Trophoblast cell (in vitro differentiated cells and primary cell): ENCODE results near the gene MFAP1.
"Not testable (repeated sequence)": the region's sequence is repeated elsewhere in the genome, so short reads cannot be mapped to it uniquely, and the experiment has no call there.

ENCODE experiments used
- DNase-seq, 2 donors: peaks; one replicate each; pipeline ENCODE4 v3.0.0-alpha.2; 2016
- H2AFZ ChIP-seq: 2 replicates; pipeline ENCODE4 v1.6.1; 2013; ENCODE audit warnings: low read length, moderate library complexity, mild to moderate bottlenecking; ENCODE audit not compliant: insufficient read depth, poor library complexity
- H2AK5ac ChIP-seq: 2 replicates; pipeline ENCODE4 v1.6.1; 2013; ENCODE audit warnings: mild to moderate bottlenecking, low read length
- H2BK120ac ChIP-seq: 2 replicates; pipeline ENCODE4 v1.6.1; 2013; ENCODE audit warnings: low read length, mild to moderate bottlenecking, moderate library complexity; ENCODE audit not compliant: insufficient read depth, poor library complexity
- H2BK12ac ChIP-seq: 2 replicates; pipeline ENCODE4 v1.6.1; 2013; ENCODE audit warnings: mild to moderate bottlenecking, low read length, moderate library complexity
- H2BK5ac ChIP-seq: 2 replicates; pipeline ENCODE4 v1.6.1; 2013; ENCODE audit warnings: low read length, low read depth, moderate library complexity, mild to moderate bottlenecking; ENCODE audit not compliant: poor library complexity
- H3K14ac ChIP-seq: 2 replicates; pipeline ENCODE4 v1.6.1; 2013; ENCODE audit warnings: mild to moderate bottlenecking, low read length
- H3K18ac ChIP-seq: 2 replicates; pipeline ENCODE4 v1.6.1; 2013; ENCODE audit warnings: mild to moderate bottlenecking, low read length
- H3K23ac ChIP-seq: 2 replicates; pipeline ENCODE4 v1.6.1; 2013; ENCODE audit warnings: low read length
- H3K27ac ChIP-seq: 2 replicates; pipeline ENCODE4 v1.5.1; 2013; ENCODE audit warnings: low read depth, mild to moderate bottlenecking, inconsistent platforms, low read length, moderate library complexity
- H3K27me3 ChIP-seq: 2 replicates; pipeline ENCODE4 v1.6.1; 2013; ENCODE audit warnings: inconsistent platforms, mild to moderate bottlenecking, low read length, moderate library complexity; ENCODE audit not compliant: insufficient read depth
- H3K36me3 ChIP-seq, 2 experiments: 1 replicate in 1 of 2; 2 replicates in 1 of 2; pipeline ENCODE4 v1.6.1; 2013; ENCODE audit warnings: low read length in 2 of 2, mild to moderate bottlenecking in 2 of 2, moderate library complexity in 1 of 2; ENCODE audit not compliant: insufficient read depth in 2 of 2, control insufficient read depth in 1 of 2
- H3K4ac ChIP-seq: 2 replicates; pipeline ENCODE4 v1.6.1; 2013; ENCODE audit warnings: low read depth, mild to moderate bottlenecking, low read length, moderate library complexity
- H3K4me1 ChIP-seq, 2 experiments: 1 replicate in 1 of 2; 2 replicates in 1 of 2; pipeline ENCODE4 v1.6.1; 2013; ENCODE audit warnings: low read length in 2 of 2, mild to moderate bottlenecking in 2 of 2, moderate library complexity in 1 of 2; ENCODE audit not compliant: insufficient read depth in 2 of 2, control insufficient read depth in 1 of 2
- H3K4me2 ChIP-seq: 2 replicates; pipeline ENCODE4 v1.6.1; 2013; ENCODE audit warnings: inconsistent platforms, mild to moderate bottlenecking, low read length, moderate library complexity
- H3K4me3 ChIP-seq: 2 replicates; pipeline ENCODE4 v1.5.1; 2013; ENCODE audit warnings: mild to moderate bottlenecking, low read depth, low read length, inconsistent platforms
- H3K79me1 ChIP-seq: one replicate; pipeline ENCODE4 v1.6.1; 2013; ENCODE audit warnings: low read length
- H3K79me2 ChIP-seq: 2 replicates; pipeline ENCODE4 v1.6.1; 2013; ENCODE audit warnings: low read length, mild to moderate bottlenecking; ENCODE audit not compliant: control insufficient read depth, insufficient read depth, poor library complexity
- H3K9ac ChIP-seq: 2 replicates; pipeline ENCODE4 v1.6.1; 2013; ENCODE audit warnings: mild to moderate bottlenecking, low read length
- H3K9me3 ChIP-seq: 2 replicates; pipeline ENCODE4 v1.6.1; 2013; ENCODE audit warnings: low read depth, mild to moderate bottlenecking, control low read depth, inconsistent platforms, low read length; ENCODE audit not compliant: insufficient read depth
- H4K12ac ChIP-seq: 2 replicates; pipeline ENCODE4 v1.6.1; 2013; ENCODE audit warnings: low read depth, mild to moderate bottlenecking, low read length, moderate library complexity
- H4K8ac ChIP-seq: 2 replicates; pipeline ENCODE4 v1.6.1; 2013; ENCODE audit warnings: low read depth, mild to moderate bottlenecking, low read length, moderate library complexity
- H4K91ac ChIP-seq: one replicate; pipeline ENCODE4 v1.6.1; 2013; ENCODE audit warnings: low read depth, mild to moderate bottlenecking, low read length, moderate library complexity
- WGBS: extraction: QIAGEN DNeasy Blood & Tissue Kit; methylation state at CpG from one replicate; pipeline ENCODE4 v1.1.7; 2013; ENCODE audit warnings: missing lambda C conversion rate; ENCODE audit not compliant: insufficient read length, insufficient coverage; ENCODE audit errors: extremely low coverage; 5-methylcytosine and 5-hydroxymethylcytosine counted together

The MFAP1 gene

GRCh38 chr15:43828061-43828657 lies 3.7 kb upstream of the MFAP1 start:
- Histone ChIP-seq H3K27ac (no peak overlapping the region), H3K79me1 (peaks cover 9% of the 10 kb centered on the region), H2AK5ac (no peak overlapping the region)

GRCh38 chr15:43826508-43827341 lies 2.2 kb upstream of the MFAP1 start, which contains the start of gene WDR76:
WDR76 (plus strand) TSS chr15:43827002; CDS start chr15:43827033, 31 bp downstream.
- Histone ChIP-seq H3K9ac (peak within 1 kb of the TSS; percentile 78), H3K27ac (no peak within 1 kb of the TSS), H3K79me1 (peaks cover 9% of the 10 kb centered on the region), H3K9me3 (no peaks in the 10 kb centered on the region), H4K8ac (peak within 1 kb of the TSS; percentile 59), H3K36me3 (peaks cover 3 to 4% of the 10 kb centered on the region in 2 experiments), H4K91ac (peak within 1 kb of the TSS; percentile 16), H3K18ac (no peak within 1 kb of the TSS), H2BK120ac (no peak within 1 kb of the TSS), H3K4me2 (peak within 1 kb of the TSS; percentile 74), H3K4me1 (peaks cover 5 to 9% of the 10 kb centered on the region in 2 experiments), H3K27me3 (no peaks in the 10 kb centered on the region), H3K23ac (no peak within 1 kb of the TSS), H3K4ac (peak within 1 kb of the TSS; percentile 0), H2AK5ac (no peak within 1 kb of the TSS), H3K79me2 (peaks cover 5% of the 10 kb centered on the region), H2BK5ac (peak within 1 kb of the TSS; percentile 1), H4K12ac (peak within 1 kb of the TSS; percentile 77), H2AFZ (peak within 1 kb of the TSS; percentile 59), H3K14ac (peak within 1 kb of the TSS; percentile 1), H2BK12ac (no peak within 1 kb of the TSS), H3K4me3 (peak within 1 kb of the TSS; percentile 73)
- peak; percentile 83 to 84 for DNase-seq
- no CpG with 5 or more reads among the region's 48 CpGs for WGBS

More at GRCh38 chr15:43828061-43828657, 3.7 kb upstream of the MFAP1 start:
- H4K91ac ChIP-seq: no peak overlapping the region
- H3K27me3 ChIP-seq: no peaks in the 10 kb centered on the region
- no peak overlapping the region for H2BK5ac ChIP-seq
- no peaks in the 10 kb centered on the region for H3K9me3 ChIP-seq
- no peak overlapping the region for H4K8ac ChIP-seq
- no peak overlapping the region for H3K9ac ChIP-seq
- peaks cover 5 to 9% of the 10 kb centered on the region in 2 experiments for H3K4me1 ChIP-seq
- H3K36me3 ChIP-seq: peaks cover 3 to 4% of the 10 kb centered on the region in 2 experiments
- no CpG with 5 or more reads among the region's 6 CpGs for WGBS
- no peak overlapping the region for H2BK12ac ChIP-seq
- no peak overlapping the region for H3K4me3 ChIP-seq
- no peak overlapping the region for H3K4me2 ChIP-seq
- H3K23ac ChIP-seq: no peak overlapping the region
- no peak overlapping the region for H2BK120ac ChIP-seq
- no peak overlapping the region for H3K18ac ChIP-seq
- no peak overlapping the region for H2AFZ ChIP-seq
- DNase-seq: no peak
- no peak overlapping the region for H4K12ac ChIP-seq
- peaks cover 5% of the 10 kb centered on the region for H3K79me2 ChIP-seq
- no peak overlapping the region for H3K4ac ChIP-seq
- H3K14ac ChIP-seq: no peak overlapping the region

GRCh38 chr15:43826029-43826507 lies 1.6 kb upstream of the MFAP1 start:
- Histone ChIP-seq H3K9me3 (no peaks in the 10 kb centered on the region), H3K4me1 (peaks cover 5 to 9% of the 10 kb centered on the region in 2 experiments), H3K4ac (no peak overlapping the region)

GRCh38 chr15:43825305-43825704 lies 815 bp upstream of the MFAP1 start:
- not testable (repeated sequence) for H3K4me1 ChIP-seq, H2BK5ac ChIP-seq, H3K4me2 ChIP-seq, H3K79me2 ChIP-seq, H3K23ac ChIP-seq, H3K14ac ChIP-seq, H3K27me3 ChIP-seq, H3K18ac ChIP-seq, H2BK120ac ChIP-seq, H3K9me3 ChIP-seq, H3K4ac ChIP-seq, H3K4me3 ChIP-seq, H4K91ac ChIP-seq, H3K36me3 ChIP-seq, H2AFZ ChIP-seq, H3K9ac ChIP-seq, DNase-seq, H2AK5ac ChIP-seq, H3K79me1 ChIP-seq, H4K12ac ChIP-seq, H3K27ac ChIP-seq
- Histone ChIP-seq H2BK12ac (peak overlapping the region; percentile 49), H4K8ac (peak overlapping the region; percentile 60)
- no CpG with 5 or more reads among the region's 11 CpGs for WGBS

More at GRCh38 chr15:43826029-43826507, 1.6 kb upstream of the MFAP1 start:
- H2AFZ ChIP-seq: no peak overlapping the region
- H3K14ac ChIP-seq: no peak overlapping the region
- no peaks in the 10 kb centered on the region for H3K27me3 ChIP-seq
- H4K8ac ChIP-seq: peak overlapping the region; percentile 59
- H3K79me2 ChIP-seq: peaks cover 5% of the 10 kb centered on the region
- WGBS: no CpG with 5 or more reads among the region's 11 CpGs
- H3K36me3 ChIP-seq: peaks cover 3 to 4% of the 10 kb centered on the region in 2 experiments
- no peak overlapping the region for H3K4me3 ChIP-seq
- no peak overlapping the region for H2AK5ac ChIP-seq
- peaks cover 9% of the 10 kb centered on the region for H3K79me1 ChIP-seq
- peak overlapping the region; percentile 74 for H3K4me2 ChIP-seq
- no peak for DNase-seq
- no peak overlapping the region for H3K27ac ChIP-seq
- no peak overlapping the region for H3K9ac ChIP-seq
- peak overlapping the region; percentile 75 for H4K12ac ChIP-seq
- no peak overlapping the region for H3K23ac ChIP-seq
- no peak overlapping the region for H2BK5ac ChIP-seq
- H3K18ac ChIP-seq: no peak overlapping the region
- peak overlapping the region; percentile 5 for H4K91ac ChIP-seq
- no peak overlapping the region for H2BK12ac ChIP-seq
- no peak overlapping the region for H2BK120ac ChIP-seq
